AG09319 (cell line): ENCODE results near the gene CLDN14.

Source experiments
- DNase-seq: peaks from one replicate; pipeline ENCODE4 v3.0.0-alpha.2; 2010; ENCODE audit warnings: low read depth; ENCODE audit errors: extremely low read depth
- TF ChIP-seq, protein P1 (sequence below): IDR thresholded peaks from 2 replicates; pipeline ENCODE4 v1.5.1; 2011; ENCODE audit warnings: low read depth, mild to moderate bottlenecking, inconsistent platforms, low read length, moderate library complexity

The CLDN14 gene

GRCh38 chr21:36499578-36500471, 19.9 kb upstream of the CLDN14 start:
- TF ChIP-seq, protein P1, sequence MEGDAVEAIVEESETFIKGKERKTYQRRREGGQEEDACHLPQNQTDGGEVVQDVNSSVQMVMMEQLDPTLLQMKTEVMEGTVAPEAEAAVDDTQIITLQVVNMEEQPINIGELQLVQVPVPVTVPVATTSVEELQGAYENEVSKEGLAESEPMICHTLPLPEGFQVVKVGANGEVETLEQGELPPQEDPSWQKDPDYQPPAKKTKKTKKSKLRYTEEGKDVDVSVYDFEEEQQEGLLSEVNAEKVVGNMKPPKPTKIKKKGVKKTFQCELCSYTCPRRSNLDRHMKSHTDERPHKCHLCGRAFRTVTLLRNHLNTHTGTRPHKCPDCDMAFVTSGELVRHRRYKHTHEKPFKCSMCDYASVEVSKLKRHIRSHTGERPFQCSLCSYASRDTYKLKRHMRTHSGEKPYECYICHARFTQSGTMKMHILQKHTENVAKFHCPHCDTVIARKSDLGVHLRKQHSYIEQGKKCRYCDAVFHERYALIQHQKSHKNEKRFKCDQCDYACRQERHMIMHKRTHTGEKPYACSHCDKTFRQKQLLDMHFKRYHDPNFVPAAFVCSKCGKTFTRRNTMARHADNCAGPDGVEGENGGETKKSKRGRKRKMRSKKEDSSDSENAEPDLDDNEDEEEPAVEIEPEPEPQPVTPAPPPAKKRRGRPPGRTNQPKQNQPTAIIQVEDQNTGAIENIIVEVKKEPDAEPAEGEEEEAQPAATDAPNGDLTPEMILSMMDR, result no peak
- no peak for DNase-seq

DNA sequence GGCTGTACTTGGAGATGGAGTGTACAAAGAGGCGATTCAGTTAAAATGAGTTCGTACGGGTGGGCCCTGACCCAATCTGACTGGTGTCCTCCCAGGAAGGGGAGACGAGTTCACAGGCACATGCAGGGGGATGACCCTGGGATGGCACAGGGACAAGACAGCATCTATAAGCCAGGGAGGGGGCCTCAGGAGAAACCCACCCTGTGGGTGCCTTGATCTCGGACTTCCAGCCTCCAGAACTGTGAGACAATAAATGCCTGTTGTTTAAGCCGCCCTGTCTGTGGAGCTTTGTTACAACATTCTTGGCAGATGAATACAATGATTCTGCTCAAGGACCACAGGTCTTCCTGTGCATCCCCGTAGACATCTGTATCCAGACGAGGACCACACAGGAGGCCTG, 14.6 kb upstream of the CLDN14 start:
- TF ChIP-seq, protein P1, result no peak
- no peak for DNase-seq

DNA sequence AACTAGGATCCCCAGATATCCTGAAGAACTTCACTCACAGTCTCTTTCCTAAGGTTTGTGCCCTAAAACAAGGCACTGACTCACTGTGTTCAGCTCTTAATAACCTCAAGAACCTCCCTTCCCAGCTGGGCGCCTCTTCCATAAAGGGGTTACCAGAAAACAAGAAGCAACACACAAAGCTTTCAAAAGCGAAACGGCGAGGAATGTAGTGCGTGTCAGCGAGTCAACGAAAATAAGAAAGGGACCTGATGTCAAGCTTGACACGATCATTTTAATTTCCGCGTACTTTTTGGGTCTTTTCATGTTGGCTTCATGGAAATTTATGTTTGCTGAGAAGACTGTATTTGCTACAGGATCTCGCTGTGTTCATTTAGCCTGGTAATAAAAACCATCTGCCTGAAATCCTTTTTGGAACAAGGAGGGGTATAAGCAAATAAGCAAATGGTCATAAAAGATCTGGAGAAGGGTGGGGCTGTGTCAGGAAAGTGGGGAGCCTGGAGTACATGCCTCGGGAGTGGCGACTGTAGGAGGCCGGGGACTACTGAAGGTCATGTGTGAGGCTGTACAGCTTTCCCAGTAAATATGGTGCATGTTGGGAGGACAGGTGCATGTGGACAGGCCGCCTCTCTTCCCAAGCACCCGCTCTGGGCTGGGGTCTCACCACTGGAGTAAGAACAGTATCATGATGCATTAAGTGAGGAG, 11.4 kb upstream of the CLDN14 start:
- TF ChIP-seq, protein P1, result no peak

GRCh38 chr21:36489776-36490165, 9.8 kb upstream of the CLDN14 start:
- no peak for DNase-seq
- TF ChIP-seq, protein P1, result no peak

More for the DNA sequence above, 11.4 kb upstream of the CLDN14 start:
- DNase-seq, result peak; percentile 15

- TF ChIP-seq, protein P1, result no peak
- DNase-seq, result no peak
Measured at GRCh38 chr21:36489103-36489775, 9.3 kb upstream of the CLDN14 start.

- no peak for DNase-seq
- TF ChIP-seq, protein P1, result no peak
Measured at GRCh38 chr21:36487641-36488307, 7.9 kb upstream of the CLDN14 start.
